Mucosa of stomach (tissue), 1 donor: Measurements from ENCODE around the gene GCSAML.

Experiments
- H3K27me3 ChIP-seq: one replicate; pipeline ENCODE4 v1.7.0; 2013; ENCODE audit warnings: mild to moderate bottlenecking, low read length; ENCODE audit not compliant: control insufficient read depth, insufficient read depth
- H3K36me3 ChIP-seq: one replicate; pipeline ENCODE4 v1.7.0; 2013; ENCODE audit warnings: low read length; ENCODE audit not compliant: control insufficient read depth, insufficient read depth
- H3K4me1 ChIP-seq: one replicate; pipeline ENCODE4 v1.7.0; 2013; ENCODE audit warnings: mild to moderate bottlenecking, low read length; ENCODE audit not compliant: control insufficient read depth, insufficient read depth
- H3K4me3 ChIP-seq: one replicate; pipeline ENCODE4 v1.7.0; 2013; ENCODE audit warnings: low read length
- H3K9ac ChIP-seq: one replicate; pipeline ENCODE4 v1.7.0; 2013; ENCODE audit warnings: mild to moderate bottlenecking, low read length, moderate library complexity
- H3K9me3 ChIP-seq: one replicate; pipeline ENCODE4 v1.7.0; 2013; ENCODE audit warnings: mild to moderate bottlenecking, low read length, moderate library complexity; ENCODE audit not compliant: control insufficient read depth
- donor health status: Pancreatic carcinoma.

GCSAML gene

DNA sequence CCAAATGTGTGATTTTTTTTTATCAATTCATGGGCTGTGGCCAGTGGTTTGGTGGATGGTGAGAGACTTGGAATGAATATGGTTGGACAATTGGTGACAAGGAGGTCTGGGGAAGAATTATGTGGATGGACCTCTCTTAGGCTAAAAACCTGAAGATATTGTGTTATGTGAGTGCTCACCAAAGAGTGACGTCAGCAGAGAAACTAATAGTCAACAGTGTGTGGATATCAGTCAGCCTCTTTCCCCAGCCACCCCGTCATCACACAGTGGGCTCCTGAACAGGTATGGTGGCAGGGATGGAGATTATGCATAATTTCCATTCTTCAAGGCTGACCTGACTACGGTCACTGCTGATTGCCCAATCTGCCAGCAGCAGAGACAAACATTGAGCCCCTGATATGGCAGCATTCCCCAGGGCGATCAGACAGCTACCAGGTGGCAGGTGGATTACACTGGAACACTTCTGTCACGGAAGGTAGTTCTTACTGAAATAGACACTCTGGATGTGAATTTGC lies 30.1 kb downstream of the GCSAML start:
- H3K4me1 ChIP-seq = no peaks in the 10 kb centered on the region
- H3K36me3 ChIP-seq = no peaks in the 10 kb centered on the region
- no peaks in the 10 kb centered on the region for H3K27me3 ChIP-seq
- H3K4me3 ChIP-seq = no peak overlapping the region
- no peaks in the 10 kb centered on the region for H3K9me3 ChIP-seq
- H3K9ac ChIP-seq = no peak overlapping the region

- H3K4me1 ChIP-seq = no peaks in the 10 kb centered on the region
- H3K27me3 ChIP-seq = no peaks in the 10 kb centered on the region
- no peaks in the 10 kb centered on the region for H3K36me3 ChIP-seq
- no peak within 1 kb of the TSS for H3K4me3 ChIP-seq
- no peak within 1 kb of the TSS for H3K9ac ChIP-seq
- no peaks in the 10 kb centered on the region for H3K9me3 ChIP-seq
Measured at GRCh38 chr1:247588060-247588459, 39.1 kb downstream of the GCSAML start, which contains the start of gene OR2G2. TSS of gene OR2G2 (plus strand) at chr1:247588360. CDS start at chr1:247588360, 0 bp downstream.

DNA sequence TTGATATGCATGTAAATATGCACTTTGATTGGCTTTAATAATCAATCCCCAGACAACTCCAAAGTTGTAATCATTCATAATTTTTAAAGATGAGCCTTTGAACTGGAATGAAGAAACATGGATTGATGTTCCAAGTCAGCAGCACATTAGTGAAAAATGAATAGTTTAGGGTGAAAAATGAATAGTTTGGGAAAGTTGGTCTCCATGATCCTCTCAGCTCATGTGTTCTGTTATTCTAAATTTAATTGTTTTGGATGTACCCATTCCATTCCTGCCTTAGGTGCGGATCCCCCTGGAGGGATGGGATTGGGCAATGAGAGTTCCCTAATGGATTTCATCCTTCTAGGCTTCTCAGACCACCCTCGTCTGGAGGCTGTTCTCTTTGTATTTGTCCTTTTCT lies 56.4 kb downstream of the GCSAML start, which contains the start of gene OR2G3:
Gene OR2G3 (plus strand): TSS at position 301 of the 400 bp plus-strand sequence. CDS start 0 bp downstream, at position 301.
- no peaks in the 10 kb centered on the region for H3K36me3 ChIP-seq
- no peak within 1 kb of the TSS for H3K4me3 ChIP-seq
- H3K27me3 ChIP-seq = no peaks in the 10 kb centered on the region
- no peaks in the 10 kb centered on the region for H3K9me3 ChIP-seq
- no peak within 1 kb of the TSS for H3K9ac ChIP-seq
- H3K4me1 ChIP-seq = no peaks in the 10 kb centered on the region

- Histone ChIP-seq H3K9ac (no peak overlapping the region), H3K4me3 (no peak overlapping the region), H3K27me3 (no peaks in the 10 kb centered on the region), H3K9me3 (no peaks in the 10 kb centered on the region), H3K4me1 (no peaks in the 10 kb centered on the region), H3K36me3 (no peaks in the 10 kb centered on the region)
Measured at GRCh38 chr1:247613405-247613804, 64.5 kb downstream of the GCSAML start.

GRCh38 chr1:247614625-247615024 lies 65.7 kb downstream of the GCSAML start:
- no peaks in the 10 kb centered on the region for H3K9me3 ChIP-seq
- no peak overlapping the region for H3K4me3 ChIP-seq
- no peaks in the 10 kb centered on the region for H3K36me3 ChIP-seq
- no peaks in the 10 kb centered on the region for H3K4me1 ChIP-seq
- H3K27me3 ChIP-seq = no peaks in the 10 kb centered on the region
- no peak overlapping the region for H3K9ac ChIP-seq
